Mesendoderm (in vitro differentiated cells): Measurements from ENCODE around the gene RNLS.

Experiments used
- DNase-seq: peaks from one replicate; pipeline ENCODE4 v3.0.0; 2013
- H2AK5ac ChIP-seq: 2 replicates; pipeline ENCODE4 v1.6.1; 2013; ENCODE audit warnings: low read length, inconsistent platforms
- H2BK120ac ChIP-seq: 2 replicates; pipeline ENCODE4 v1.6.1; 2013; ENCODE audit warnings: low read depth, mild to moderate bottlenecking, low read length, moderate library complexity, mixed read lengths
- H2BK15ac ChIP-seq: replicated peaks from 2 replicates; pipeline ENCODE4 v1.6.1; 2013; ENCODE audit warnings: low read depth, mild to moderate bottlenecking, moderate library complexity
- H2BK5ac ChIP-seq: 2 replicates; pipeline ENCODE4 v1.6.1; 2013; ENCODE audit warnings: low read length, inconsistent platforms
- H3K18ac ChIP-seq: 2 replicates; pipeline ENCODE4 v1.6.1; 2013; ENCODE audit warnings: mild to moderate bottlenecking, low read length, mixed read lengths
- H3K23ac ChIP-seq: one replicate; pipeline ENCODE4 v1.6.1; 2013; ENCODE audit warnings: low read length
- H3K27ac ChIP-seq: 2 replicates; pipeline ENCODE4 v1.5.1; 2013; ENCODE audit warnings: low read depth, mild to moderate bottlenecking, inconsistent platforms, low read length, moderate library complexity
- H3K27me3 ChIP-seq: 2 replicates; pipeline ENCODE4 v1.6.1; 2013; ENCODE audit warnings: low read length, control low read depth, mild to moderate bottlenecking, inconsistent platforms; ENCODE audit not compliant: insufficient read depth, poor library complexity
- H3K36me3 ChIP-seq: 2 replicates; pipeline ENCODE4 v1.6.1; 2013; ENCODE audit warnings: low read length, inconsistent platforms; ENCODE audit not compliant: control insufficient read depth, insufficient read depth
- H3K4ac ChIP-seq: one replicate; pipeline ENCODE4 v1.6.1; 2013; ENCODE audit warnings: low read depth, mild to moderate bottlenecking, low read length, moderate library complexity
- H3K4me1 ChIP-seq: 2 replicates; pipeline ENCODE4 v1.6.1; 2013; ENCODE audit warnings: low read depth, low read length, inconsistent platforms; ENCODE audit not compliant: control insufficient read depth
- H3K4me2 ChIP-seq: 2 replicates; pipeline ENCODE4 v1.6.1; 2013; ENCODE audit warnings: low read length
- H3K4me3 ChIP-seq: 2 replicates; pipeline ENCODE4 v1.5.1; 2013; ENCODE audit warnings: mild to moderate bottlenecking, low read length
- H3K56ac ChIP-seq: one replicate; pipeline ENCODE4 v1.6.1; 2013; ENCODE audit warnings: low read length
- H3K79me1 ChIP-seq: 2 replicates; pipeline ENCODE4 v1.6.1; 2013; ENCODE audit warnings: low read length, inconsistent platforms
- H3K79me2 ChIP-seq: 2 replicates; pipeline ENCODE4 v1.6.1; 2013; ENCODE audit warnings: mild to moderate bottlenecking, low read length; ENCODE audit not compliant: control insufficient read depth, insufficient read depth
- H3K9ac ChIP-seq: 2 replicates; pipeline ENCODE4 v1.6.1; 2013; ENCODE audit warnings: low read length, inconsistent platforms
- H4K5ac ChIP-seq: one replicate; pipeline ENCODE4 v1.6.1; 2013; ENCODE audit warnings: low read length
- H4K8ac ChIP-seq: one replicate; pipeline ENCODE4 v1.6.1; 2013; ENCODE audit warnings: low read depth, mild to moderate bottlenecking, control low read depth, low read length, moderate library complexity
- WGBS: extraction: QIAGEN DNeasy Blood & Tissue Kit; methylation state at CpG from one replicate; pipeline ENCODE4 v1.1.7; 2013; ENCODE audit warnings: low lambda C conversion rate, missing lambda C conversion rate; ENCODE audit not compliant: insufficient coverage; ENCODE audit errors: extremely low coverage; 5-methylcytosine and 5-hydroxymethylcytosine counted together

The RNLS gene

DNA sequence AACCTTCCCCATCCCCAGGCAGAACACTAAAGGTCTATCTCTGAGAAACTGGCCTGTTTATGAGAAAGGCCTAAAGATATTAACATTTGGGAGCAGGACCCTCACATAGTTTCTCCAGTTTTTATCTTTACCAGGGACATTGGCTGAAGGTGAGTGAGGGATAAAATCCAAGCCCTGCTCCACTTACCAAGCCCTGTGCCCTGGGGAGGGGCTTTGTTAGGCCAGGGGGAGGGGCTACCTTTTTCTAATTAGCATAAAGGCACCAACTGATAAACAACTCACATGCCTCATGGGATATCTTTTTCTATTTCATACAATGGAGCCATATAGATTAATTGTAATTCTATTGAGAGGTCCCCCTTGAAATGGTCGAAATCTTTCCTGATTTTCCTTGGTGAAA, 55.9 kb downstream of the RNLS start:
- Histone ChIP-seq H3K4me2 (no peak overlapping the region), H3K4me3 (no peak overlapping the region), H4K8ac (no peak overlapping the region), H2BK15ac (no peak overlapping the region), H2BK120ac (no peak overlapping the region), H3K18ac (no peak overlapping the region), H3K56ac (no peak overlapping the region), H3K79me2 (no peaks in the 10 kb centered on the region), H3K4me1 (no peaks in the 10 kb centered on the region), H3K27ac (no peak overlapping the region), H3K9ac (no peak overlapping the region), H2BK5ac (no peak overlapping the region), H3K79me1 (no peaks in the 10 kb centered on the region), H3K27me3 (no peaks in the 10 kb centered on the region), H2AK5ac (no peak overlapping the region), H4K5ac (no peak overlapping the region), H3K23ac (no peak overlapping the region), H3K4ac (no peak overlapping the region), H3K36me3 (no peaks in the 10 kb centered on the region)
- DNase-seq = peak; percentile 22
- no CpG with 5 or more reads among the region's 1 CpG for WGBS

DNA sequence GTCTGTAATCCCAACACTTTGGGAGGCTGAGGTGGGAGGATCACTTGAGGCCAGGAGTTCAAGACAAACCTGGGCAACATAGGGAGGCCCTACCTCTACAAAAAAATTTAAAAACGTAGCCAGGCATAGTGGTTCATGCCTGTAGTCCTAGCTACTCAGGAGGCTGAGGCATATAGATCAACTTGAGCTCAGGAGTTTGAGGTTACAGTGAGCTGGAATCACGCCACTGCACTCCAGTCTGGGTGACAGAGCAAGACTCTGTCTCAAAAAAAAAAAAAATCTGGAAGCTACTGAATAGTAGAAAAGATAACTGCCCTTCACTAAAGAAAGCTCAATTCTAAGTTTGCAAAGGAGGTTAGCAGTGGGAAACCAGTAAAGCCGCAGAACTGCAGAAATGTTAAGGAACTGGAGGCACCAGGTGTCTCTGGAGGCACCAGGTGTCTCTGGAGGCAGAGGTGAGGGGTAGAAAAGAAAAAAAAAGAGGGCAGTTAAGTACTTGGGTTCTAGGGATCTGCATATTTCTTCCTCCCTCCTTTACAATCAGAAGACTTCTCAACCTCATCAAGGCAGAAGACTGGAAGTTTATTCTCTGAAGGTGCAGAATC, 56.5 kb downstream of the RNLS start:
- Histone ChIP-seq H3K4me1 (no peaks in the 10 kb centered on the region), H3K18ac (no peak overlapping the region), H2BK120ac (no peak overlapping the region), H3K27ac (no peak overlapping the region), H2AK5ac (no peak overlapping the region), H3K27me3 (no peaks in the 10 kb centered on the region), H3K4me2 (no peak overlapping the region), H3K4me3 (no peak overlapping the region), H4K8ac (no peak overlapping the region), H2BK15ac (no peak overlapping the region), H3K9ac (no peak overlapping the region), H4K5ac (no peak overlapping the region), H3K36me3 (no peaks in the 10 kb centered on the region), H3K79me1 (no peaks in the 10 kb centered on the region), H3K4ac (no peak overlapping the region), H2BK5ac (no peak overlapping the region), H3K23ac (no peak overlapping the region), H3K56ac (no peak overlapping the region), H3K79me2 (no peaks in the 10 kb centered on the region)
- WGBS = no CpG with 5 or more reads among the region's 3 CpGs
- no peak for DNase-seq

DNA sequence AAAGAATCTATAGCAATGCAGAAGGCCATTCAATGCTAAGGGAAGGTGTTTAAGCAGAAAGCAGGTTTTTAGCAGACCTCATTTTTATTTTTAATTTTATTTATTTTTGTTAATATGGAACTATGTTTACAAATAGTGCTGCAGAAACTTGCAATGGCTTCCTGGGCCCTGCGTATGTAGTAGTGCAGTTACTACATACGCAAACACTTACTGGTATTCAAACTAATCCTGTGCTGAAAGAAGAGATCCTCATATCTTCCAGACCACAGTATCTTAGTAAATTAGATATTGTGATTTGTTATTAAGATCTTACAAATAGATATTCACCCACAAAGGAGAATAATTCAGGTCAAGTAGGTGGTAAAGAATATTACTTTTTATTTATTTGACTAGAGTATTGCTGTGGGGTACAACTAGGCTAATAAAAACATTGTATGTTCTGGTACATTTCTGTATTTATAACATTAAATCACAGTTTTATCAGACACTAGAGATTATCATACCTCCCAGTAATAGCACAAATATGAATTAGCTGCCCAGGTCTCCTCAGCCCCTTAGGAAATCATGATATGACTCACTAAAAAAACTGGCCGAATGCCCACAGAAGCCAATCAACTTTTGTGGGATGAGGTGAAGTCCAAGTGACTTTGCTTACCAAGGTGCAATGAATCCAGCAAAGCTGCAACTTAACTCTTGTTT, 57.6 kb downstream of the RNLS start:
- no peak overlapping the region for H4K5ac ChIP-seq
- H3K9ac ChIP-seq = no peak overlapping the region
- no peak overlapping the region for H2AK5ac ChIP-seq
- no peak overlapping the region for H3K18ac ChIP-seq
- no peak overlapping the region for H3K4ac ChIP-seq
- no peaks in the 10 kb centered on the region for H3K79me2 ChIP-seq
- no peak overlapping the region for H2BK120ac ChIP-seq
- H3K36me3 ChIP-seq = no peaks in the 10 kb centered on the region
- H3K4me2 ChIP-seq = no peak overlapping the region
- H3K27me3 ChIP-seq = no peaks in the 10 kb centered on the region
- no peak overlapping the region for H3K4me3 ChIP-seq
- H3K27ac ChIP-seq = no peak overlapping the region
- no peak overlapping the region for H2BK15ac ChIP-seq
- no peak overlapping the region for H2BK5ac ChIP-seq
- H3K79me1 ChIP-seq = no peaks in the 10 kb centered on the region
- H3K23ac ChIP-seq = no peak overlapping the region
- WGBS = no CpG with 5 or more reads among the region's 3 CpGs
- H3K4me1 ChIP-seq = no peaks in the 10 kb centered on the region
- DNase-seq = no peak
- no peak overlapping the region for H3K56ac ChIP-seq
- no peak overlapping the region for H4K8ac ChIP-seq

DNA sequence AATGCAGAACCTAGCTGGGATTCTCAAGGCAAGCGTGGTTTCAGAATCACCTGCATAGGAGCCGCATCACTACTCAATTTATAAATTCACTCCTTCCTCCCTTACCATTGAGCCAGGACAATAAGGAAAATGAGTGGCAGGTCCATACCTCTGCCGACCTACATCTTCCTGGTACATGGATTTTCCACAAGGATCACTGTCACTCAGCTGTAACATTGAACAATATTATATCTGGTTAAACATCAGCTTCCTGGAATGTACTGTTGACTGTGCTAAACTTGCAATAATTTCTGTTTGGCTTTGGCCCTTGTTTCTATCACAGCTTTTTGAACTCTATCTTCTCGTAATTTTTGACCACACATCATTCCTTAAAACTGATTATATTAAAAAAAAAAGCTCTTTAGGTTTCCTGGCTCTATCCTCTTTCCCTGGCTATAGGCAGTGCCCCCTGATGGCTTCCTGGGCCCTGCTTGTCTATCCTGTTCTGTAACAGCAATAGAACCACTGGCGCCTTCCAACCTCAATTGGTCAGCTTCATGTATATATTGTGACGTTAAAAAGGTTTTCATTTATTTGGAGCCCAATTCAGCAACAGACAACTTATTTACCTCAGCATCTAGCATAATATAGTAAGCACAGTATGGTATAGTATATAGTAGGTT, 59.2 kb downstream of the RNLS start:
- Histone ChIP-seq H2BK5ac (no peak overlapping the region), H3K36me3 (no peaks in the 10 kb centered on the region), H3K18ac (no peak overlapping the region), H3K79me2 (no peaks in the 10 kb centered on the region), H2AK5ac (no peak overlapping the region), H3K27me3 (no peaks in the 10 kb centered on the region), H3K4me2 (no peak overlapping the region), H2BK15ac (no peak overlapping the region), H3K4me1 (no peaks in the 10 kb centered on the region), H3K56ac (no peak overlapping the region), H3K27ac (no peak overlapping the region), H4K5ac (no peak overlapping the region), H3K79me1 (no peaks in the 10 kb centered on the region), H4K8ac (no peak overlapping the region), H3K4ac (no peak overlapping the region), H3K9ac (no peak overlapping the region), H2BK120ac (no peak overlapping the region), H3K23ac (no peak overlapping the region), H3K4me3 (no peak overlapping the region)
- no CpG with 5 or more reads among the region's 6 CpGs for WGBS
- DNase-seq = no peak

DNA sequence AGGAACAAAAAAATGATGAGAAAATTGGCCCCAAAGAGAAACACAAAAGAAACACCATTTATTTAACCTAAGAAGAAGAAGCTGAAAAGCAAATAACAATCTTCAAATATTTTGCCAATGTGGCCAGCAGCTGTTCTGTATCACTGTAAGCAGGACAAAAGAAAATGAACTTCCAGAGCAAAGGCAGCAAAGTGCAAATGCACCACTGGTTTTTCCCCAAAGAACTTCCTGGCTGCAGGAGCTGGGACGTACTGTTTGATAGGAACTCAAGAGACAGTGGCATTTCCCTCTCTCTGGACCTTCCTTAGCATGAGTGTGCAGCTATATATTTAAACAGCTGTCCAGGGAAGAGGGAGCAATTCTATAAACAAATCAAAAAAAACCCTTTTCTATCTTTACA, 60.4 kb downstream of the RNLS start:
- no peak overlapping the region for H3K9ac ChIP-seq
- H4K5ac ChIP-seq = no peak overlapping the region
- no peak for DNase-seq
- no peaks in the 10 kb centered on the region for H3K79me2 ChIP-seq
- H4K8ac ChIP-seq = no peak overlapping the region
- H3K79me1 ChIP-seq = no peaks in the 10 kb centered on the region
- no peak overlapping the region for H3K27ac ChIP-seq
- no peaks in the 10 kb centered on the region for H3K4me1 ChIP-seq
- WGBS = no CpG with 5 or more reads among the region's 1 CpG
- no peak overlapping the region for H3K56ac ChIP-seq
- no peak overlapping the region for H3K4me2 ChIP-seq
- no peak overlapping the region for H3K23ac ChIP-seq
- H3K36me3 ChIP-seq = no peaks in the 10 kb centered on the region
- no peak overlapping the region for H3K4me3 ChIP-seq
- no peaks in the 10 kb centered on the region for H3K27me3 ChIP-seq
- no peak overlapping the region for H2AK5ac ChIP-seq
- no peak overlapping the region for H2BK15ac ChIP-seq
- no peak overlapping the region for H3K18ac ChIP-seq
- no peak overlapping the region for H2BK120ac ChIP-seq
- no peak overlapping the region for H2BK5ac ChIP-seq
- H3K4ac ChIP-seq = no peak overlapping the region
